CD4-positive, alpha-beta T cell treated with Interleukin-6 for 4 hours (primary cell): ENCODE results near the gene MAPRE2.
"Not testable (repeated sequence)": the region's sequence is repeated elsewhere in the genome, so short reads cannot be mapped to it uniquely, and the experiment has no call there.

Experiments used
- DNase-seq: peaks from one replicate; pipeline ENCODE4 v3.0.0-alpha.2; 2020; ENCODE audit warnings: mixed read lengths

The MAPRE2 gene

DNA sequence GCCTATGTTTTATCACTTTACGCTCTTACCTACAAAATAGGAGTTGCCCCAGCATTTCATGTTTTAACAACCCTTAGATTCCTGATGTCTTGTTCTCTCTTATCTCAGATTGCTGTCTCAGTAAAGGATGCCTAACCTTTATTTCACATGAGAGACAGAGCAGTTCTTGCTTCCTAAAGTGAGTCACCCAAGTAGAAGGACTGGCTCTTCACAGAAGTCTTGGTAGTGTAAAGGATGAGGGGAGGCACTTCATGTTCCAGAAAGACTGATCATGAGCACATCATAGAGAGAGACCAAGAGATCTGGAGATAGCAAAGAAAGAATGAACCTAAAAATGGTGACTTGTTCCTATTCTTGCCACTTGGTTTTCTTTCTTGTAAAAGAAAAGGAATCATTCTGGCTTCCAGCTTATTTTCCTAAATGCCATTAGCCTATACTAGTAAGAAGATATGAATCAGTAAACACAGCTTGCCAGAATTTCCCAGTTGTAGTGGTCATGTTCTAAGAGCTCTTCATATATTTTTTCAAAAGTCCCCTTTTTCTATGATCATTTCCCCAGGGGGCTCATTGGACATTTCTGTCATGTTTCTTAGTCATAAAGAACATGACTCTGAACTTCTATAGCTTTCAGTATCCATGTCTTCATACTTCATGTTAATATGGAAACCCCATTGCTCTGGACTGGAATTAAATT lies 54.9 kb downstream of the MAPRE2 start:
- DNase-seq, result no peak

- DNase-seq, result no peak
These were observed 55.4 kb downstream of the MAPRE2 start for GRCh38 chr18:35096677-35097011.

- DNase-seq, result no peak
These were observed 56.0 kb downstream of the MAPRE2 start for GRCh38 chr18:35097195-35097594.

- DNase-seq, result no peak
These were observed 56.5 kb downstream of the MAPRE2 start for GRCh38 chr18:35097763-35098162.

DNA sequence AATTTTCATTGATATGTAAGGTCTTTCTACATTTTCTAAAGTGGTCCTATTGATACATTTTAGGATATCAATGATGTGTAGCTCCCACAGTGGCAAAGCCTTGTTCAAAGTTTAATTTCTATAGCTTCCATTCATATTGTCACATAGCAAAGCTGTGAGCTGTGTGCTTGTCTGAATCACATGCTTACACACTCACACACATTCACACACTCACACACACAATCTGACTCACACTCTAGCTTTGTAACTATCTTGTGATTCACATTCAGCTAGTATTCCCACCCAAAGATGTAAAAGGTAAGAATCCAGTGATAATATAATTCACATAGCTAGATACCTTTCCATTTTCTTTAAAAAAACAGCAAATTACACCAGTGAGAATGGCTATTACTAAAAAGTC lies 58.7 kb downstream of the MAPRE2 start:
- DNase-seq, result no peak

DNA sequence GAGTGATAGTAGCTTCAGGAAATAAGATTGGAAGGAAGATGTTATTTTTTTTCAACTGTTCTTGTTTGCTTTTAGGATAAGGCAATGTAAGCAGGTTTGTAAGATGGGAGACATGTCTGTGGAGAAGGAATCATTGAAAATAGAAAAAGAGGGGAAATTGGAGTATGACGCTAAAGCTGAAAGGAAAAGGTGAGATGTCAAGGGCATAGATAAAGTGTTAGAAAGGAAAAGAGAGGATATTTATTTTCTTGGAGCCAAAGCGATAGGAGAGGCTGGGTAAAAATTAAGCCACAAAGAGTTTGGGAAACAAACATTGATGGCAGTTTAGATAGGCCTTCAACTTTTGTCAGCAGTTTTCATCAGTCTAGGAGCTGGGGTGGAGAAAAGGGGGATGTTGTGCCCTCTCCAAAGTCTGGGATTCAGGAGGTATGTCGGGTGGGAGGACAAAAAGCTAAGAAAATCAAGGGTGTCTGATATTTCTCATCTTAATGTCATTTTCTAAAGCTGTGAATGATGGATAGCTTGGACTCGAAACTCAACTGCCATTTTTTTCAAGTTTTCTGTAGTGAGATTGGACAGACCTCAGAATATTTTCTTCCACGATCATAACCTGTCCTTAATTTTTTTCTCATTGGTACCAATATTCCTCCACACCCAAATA lies 63.3 kb downstream of the MAPRE2 start:
- DNase-seq, result no peak

- DNase-seq, result peak; percentile 19
These were observed 65.0 kb downstream of the MAPRE2 start for GRCh38 chr18:35106013-35106844.

- no peak for DNase-seq
These were observed 65.6 kb downstream of the MAPRE2 start for GRCh38 chr18:35106845-35107148.

GRCh38 chr18:35107216-35107615 lies 66.0 kb downstream of the MAPRE2 start:
- DNase-seq, result no peak

GRCh38 chr18:35108088-35108487 lies 66.9 kb downstream of the MAPRE2 start:
- not testable (repeated sequence) for DNase-seq

- no peak for DNase-seq
These were observed 68.8 kb downstream of the MAPRE2 start for GRCh38 chr18:35110059-35110458.

GRCh38 chr18:35110554-35111485 lies 69.6 kb downstream of the MAPRE2 start:
- no peak for DNase-seq

GRCh38 chr18:35112696-35113095 lies 71.5 kb downstream of the MAPRE2 start:
- DNase-seq, result no peak

- DNase-seq, result no peak
These were observed 73.1 kb downstream of the MAPRE2 start for GRCh38 chr18:35114305-35114704.

- DNase-seq, result no peak
These were observed 75.6 kb downstream of the MAPRE2 start for GRCh38 chr18:35116784-35117318.

DNA sequence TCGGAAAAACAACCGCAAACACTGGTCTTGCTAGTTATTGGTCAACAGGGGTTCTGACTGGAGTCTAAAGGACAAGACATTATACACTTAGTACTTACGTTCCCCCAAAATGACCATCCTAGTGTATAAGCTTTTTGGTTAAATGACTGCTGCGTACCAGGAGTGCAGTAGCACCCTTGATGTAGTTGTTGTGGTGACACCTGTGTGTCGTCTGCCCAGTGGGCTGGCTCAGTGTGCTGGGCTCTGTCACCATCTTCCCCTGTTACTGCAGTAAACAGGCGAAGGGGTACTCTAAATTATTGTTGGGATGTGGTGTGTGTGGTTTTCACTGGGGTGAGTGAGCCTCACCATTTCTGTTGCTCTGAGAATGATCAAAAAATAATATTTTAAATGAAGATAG lies 76.2 kb downstream of the MAPRE2 start:
- no peak for DNase-seq

GRCh38 chr18:35117951-35118411 lies 76.8 kb downstream of the MAPRE2 start:
- no peak for DNase-seq

DNA sequence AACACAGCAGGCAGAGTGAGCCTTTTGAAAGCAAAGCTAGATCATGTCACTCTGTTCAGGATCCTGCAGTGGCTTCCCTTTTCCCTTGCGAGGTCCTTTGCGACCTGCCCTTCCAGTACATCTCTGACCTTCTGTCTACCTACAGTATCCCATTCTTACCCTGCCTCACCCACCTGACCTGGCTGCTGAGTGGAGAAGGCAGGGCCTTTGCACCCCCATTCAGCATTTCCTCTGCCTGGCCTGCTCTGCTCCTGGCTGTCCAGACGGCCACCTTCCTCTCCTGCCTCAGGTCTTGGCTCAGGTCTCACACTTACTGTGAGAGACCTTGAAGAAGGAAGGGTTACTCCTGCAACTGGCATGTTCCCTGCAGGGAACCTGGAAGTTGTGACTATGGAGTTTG lies 77.4 kb downstream of the MAPRE2 start:
- DNase-seq, result no peak

DNA sequence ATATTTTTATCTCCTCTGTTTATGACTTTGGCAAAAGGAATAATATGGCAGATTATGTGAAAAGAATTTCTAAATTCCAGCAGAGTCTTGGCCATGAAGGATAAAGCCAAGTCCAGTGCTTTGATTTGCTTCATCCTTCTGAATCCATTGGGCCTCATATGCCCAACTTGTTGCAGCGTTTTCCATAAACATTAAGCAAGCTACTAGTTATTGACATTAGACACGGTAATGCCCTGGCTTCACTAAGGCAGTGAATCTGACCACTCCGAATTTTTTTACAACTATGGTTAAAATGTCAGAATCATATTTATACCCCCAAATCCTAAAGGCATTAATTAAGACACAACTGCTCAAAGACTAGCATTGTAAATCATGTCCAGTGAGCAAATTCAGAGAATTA lies 79.8 kb downstream of the MAPRE2 start:
- DNase-seq, result no peak

DNA sequence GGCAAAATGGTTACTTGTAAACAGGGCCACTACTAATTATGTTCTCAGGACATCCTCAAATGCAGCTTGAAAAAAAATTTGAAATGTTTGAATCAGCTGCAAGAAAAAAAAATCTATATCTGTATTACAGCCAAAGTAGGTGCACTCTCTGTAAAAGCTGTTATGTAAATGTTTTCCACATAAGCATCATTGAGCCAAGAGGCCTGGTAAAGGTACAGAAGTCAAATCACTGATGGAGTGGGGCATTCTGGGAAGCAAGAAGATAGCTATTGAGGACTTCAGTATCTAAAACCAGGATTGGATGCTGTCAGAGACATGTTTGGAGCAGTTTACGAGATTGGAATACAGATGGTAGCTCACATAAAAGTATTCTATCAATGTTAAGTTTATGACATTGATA lies 80.3 kb downstream of the MAPRE2 start:
- no peak for DNase-seq

GRCh38 chr18:35122586-35123224 lies 81.5 kb downstream of the MAPRE2 start:
- peak; percentile 40 for DNase-seq

DNA sequence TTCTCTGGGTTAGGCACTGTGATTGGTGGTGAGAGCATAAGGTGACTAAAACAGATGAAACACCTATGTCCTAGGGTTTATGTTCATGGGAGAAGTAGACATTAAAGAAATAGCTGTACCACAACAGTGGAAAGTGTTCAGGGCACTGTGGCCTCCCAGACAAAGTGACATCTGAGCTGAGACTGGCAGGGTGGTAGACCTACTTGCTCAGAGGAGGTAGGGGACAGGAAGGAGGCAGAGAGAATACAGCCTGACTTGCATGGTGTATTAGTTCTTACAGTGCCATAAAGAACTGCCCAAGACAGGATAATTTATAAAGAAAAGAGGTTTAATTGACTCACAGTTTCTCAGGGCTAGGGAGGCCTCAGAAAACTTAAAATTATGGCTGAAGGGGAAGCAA lies 82.6 kb downstream of the MAPRE2 start:
- DNase-seq, result no peak
